Measurements from ENCODE around the gene WASF2. TPM values are rescaled to one million over a fixed set of nuclear protein-coding genes. Genes with fewer than 3 reads are reported as not detected.

WASF2 gene
- total RNA-seq, 2 experiments from 2014 or later, result 119 to 121 TPM

GRCh38 chr1:27377760-27378495 lies 112.0 kb downstream of the WASF2 start:
- Histone ChIP-seq H3K9me3 (ENCODE audit: control insufficient read depth in 1 of 2, insufficient read depth in 1 of 2, low read length in 2 of 2) (no peaks in the 10 kb centered on the region), H3K4me3 (ENCODE audit: low read length) (no peak overlapping the region), H3K36me3 (ENCODE audit: insufficient read depth, low read length) (no peaks in the 10 kb centered on the region), H3K27me3 (ENCODE audit: control insufficient read depth in 1 of 2, insufficient read depth in 2 of 2, low read length in 2 of 2) (no peaks in the 10 kb centered on the region), H3K4me1 (ENCODE audit: insufficient read depth, low read length) (no peaks in the 10 kb centered on the region), H3K27ac (ENCODE audit: low read depth in 1 of 2, low read length in 2 of 2) (no peak overlapping the region)
- Mint-ChIP-seq H3K4me3 (no peak overlapping the region), H3K9me3 (no peaks in the 10 kb centered on the region), H3K27ac (no peak overlapping the region), H3K27me3 (peaks cover 10% of the 10 kb centered on the region), H3K36me3 (ENCODE audit: low read depth) (no peaks in the 10 kb centered on the region), H3K4me1 (ENCODE audit: low read depth) (no peaks in the 10 kb centered on the region)
- intact Hi-C loops (cut with DNase I, micrococcal nuclease), result no loop called here
- ATAC-seq (ENCODE audit: poor library complexity), result no peak
- no peak for DNase-seq
- ChIA-PET POLR2A (no interaction called here), CTCF (interaction anchor here (0.7 to 1.6 kb wide), 3 partner anchors 12 to 77 kb away, joined by 3 to 5 read pairs (median 3); no protein-coding TSS in a partner anchor)
- TF ChIP-seq CTCF (IDR thresholded peaks at IDR 0.05), result no peak

GRCh38 chr1:27374362-27375086 lies 115.4 kb downstream of the WASF2 start, which contains the start of gene FCN3:
Gene FCN3 (minus strand): TSS chr1:27374824. CDS start chr1:27374818, 6 bp downstream.
- H3K27ac Mint-ChIP-seq, result no peak within 1 kb of the TSS
- H3K4me1 Mint-ChIP-seq (ENCODE audit: low read depth), result peaks cover 4% of the 10 kb centered on the region
- Histone ChIP-seq H3K36me3 (ENCODE audit: insufficient read depth, low read length) (no peaks in the 10 kb centered on the region), H3K4me1 (ENCODE audit: insufficient read depth, low read length) (peaks cover 3% of the 10 kb centered on the region), H3K27ac (ENCODE audit: low read depth in 1 of 2, low read length in 2 of 2) (no peak within 1 kb of the TSS), H3K9me3 (ENCODE audit: control insufficient read depth in 1 of 2, insufficient read depth in 1 of 2, low read length in 2 of 2) (no peaks in the 10 kb centered on the region), H3K27me3 (ENCODE audit: control insufficient read depth in 1 of 2, insufficient read depth in 2 of 2, low read length in 2 of 2) (no peaks in the 10 kb centered on the region), H3K4me3 (ENCODE audit: low read length) (no peak within 1 kb of the TSS)
- ATAC-seq (ENCODE audit: poor library complexity), result no peak
- ChIA-PET POLR2A (interaction anchor here (1.6 kb wide), 1 partner anchor 8 kb away, joined by 5 read pairs; no protein-coding TSS in a partner anchor), CTCF (no interaction called here)
- intact Hi-C loops (cut with DNase I, micrococcal nuclease), result no loop called here
- TF ChIP-seq CTCF (IDR thresholded peaks at IDR 0.05), result no peak
- no peak for DNase-seq
- no peaks in the 10 kb centered on the region for H3K9me3 Mint-ChIP-seq
- no peak within 1 kb of the TSS for H3K4me3 Mint-ChIP-seq
- no peaks in the 10 kb centered on the region for H3K36me3 Mint-ChIP-seq (ENCODE audit: low read depth)
- H3K27me3 Mint-ChIP-seq, result no peaks in the 10 kb centered on the region

GRCh38 chr1:27372808-27373690 lies 116.9 kb downstream of the WASF2 start:
- Mint-ChIP-seq H3K9me3 (no peaks in the 10 kb centered on the region), H3K27ac (no peak overlapping the region), H3K4me1 (ENCODE audit: low read depth) (peaks cover 13% of the 10 kb centered on the region), H3K36me3 (ENCODE audit: low read depth) (no peaks in the 10 kb centered on the region), H3K27me3 (no peaks in the 10 kb centered on the region), H3K4me3 (no peak overlapping the region)
- Histone ChIP-seq H3K9me3 (ENCODE audit: control insufficient read depth in 1 of 2, insufficient read depth in 1 of 2, low read length in 2 of 2) (no peaks in the 10 kb centered on the region), H3K4me3 (ENCODE audit: low read length) (no peak overlapping the region), H3K27ac (ENCODE audit: low read depth in 1 of 2, low read length in 2 of 2) (no peak overlapping the region), H3K27me3 (ENCODE audit: control insufficient read depth in 1 of 2, insufficient read depth in 2 of 2, low read length in 2 of 2) (no peaks in the 10 kb centered on the region), H3K4me1 (ENCODE audit: insufficient read depth, low read length) (peaks cover 10% of the 10 kb centered on the region), H3K36me3 (ENCODE audit: insufficient read depth, low read length) (no peaks in the 10 kb centered on the region)
- no peak for TF ChIP-seq CTCF (IDR thresholded peaks at IDR 0.05)
- ChIA-PET POLR2A (interaction anchor here (0.6 kb wide), 1 partner anchor 301 kb away, joined by 3 read pairs; no protein-coding TSS in a partner anchor), CTCF (interaction anchor here (0.5 to 0.8 kb wide), 2 partner anchors 15 kb away, joined by 3 read pairs; no protein-coding TSS in a partner anchor)
- ATAC-seq (ENCODE audit: poor library complexity), result no peak
- intact Hi-C loops (cut with DNase I, micrococcal nuclease), result no loop called here
- no peak for DNase-seq

All from CD4-positive, alpha-beta T cell (primary cell).